ENCODE results near the gene DCBLD2.
A peak's percentile ranks its signal among the peaks of the same experiment; 100 is the strongest.
"Not testable (repeated sequence)": the region's sequence is repeated elsewhere in the genome, so short reads cannot be mapped to it uniquely, and the experiment has no call there.

Gene DCBLD2

DNA sequence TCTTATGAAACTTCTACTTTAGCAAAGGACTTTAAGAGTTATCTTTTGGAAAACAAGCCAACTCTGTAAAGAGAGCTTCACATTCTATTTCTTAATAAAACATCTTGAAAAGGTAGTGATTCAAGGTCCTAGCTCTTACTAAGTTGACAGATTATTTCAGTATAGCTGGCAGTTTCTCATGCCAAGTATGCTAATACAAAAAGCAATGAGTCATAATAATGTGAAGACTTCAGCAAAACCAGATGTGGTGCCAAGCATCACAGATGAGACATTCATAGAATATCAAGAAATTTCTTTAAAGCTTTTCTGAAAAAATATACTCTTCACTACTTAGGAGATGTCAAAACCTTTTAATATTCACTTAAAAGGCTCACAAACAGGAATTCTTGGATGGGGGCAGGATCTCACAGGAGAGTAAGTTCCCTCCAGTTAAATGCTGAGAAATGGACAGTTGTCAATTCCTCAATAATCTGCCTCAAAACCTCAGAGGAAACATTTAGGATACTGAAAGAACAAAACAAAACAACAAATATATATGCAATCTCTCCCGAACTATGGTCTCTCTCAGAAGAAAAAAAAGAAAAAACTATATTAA, 45.6 kb downstream of the DCBLD2 start:
- peak in 6 of 42 donors; percentile 10 to 58 (median 22) for DNase-seq
- intact Hi-C loops (cut with DNase I) = no loop called here

DNA sequence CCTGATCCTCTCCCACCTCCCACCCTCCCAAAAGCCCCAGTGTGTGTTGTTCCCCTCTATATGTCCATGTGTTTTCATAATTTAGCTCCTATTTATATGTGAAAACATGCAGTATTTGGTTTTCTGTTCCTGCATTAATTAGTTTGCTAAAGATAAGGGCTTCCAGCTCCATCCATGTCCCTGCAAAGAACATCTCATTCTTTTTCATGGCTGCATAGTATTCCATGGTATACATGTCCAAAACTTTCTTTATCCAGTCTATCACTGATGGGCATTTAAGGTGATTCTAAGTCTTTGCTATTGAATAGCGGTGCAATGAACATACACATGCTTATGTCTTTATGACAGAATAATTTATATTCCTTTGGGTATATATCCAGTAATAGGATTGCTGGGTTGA, 53.4 kb downstream of the DCBLD2 start:
- no peak for DNase-seq
- intact Hi-C loops (cut with DNase I) = no loop called here

GRCh38 chr3:98846101-98846500, 55.4 kb downstream of the DCBLD2 start:
- intact Hi-C loops (cut with DNase I) = no loop called here
- no peak for DNase-seq

GRCh38 chr3:98843266-98843959, 58.1 kb downstream of the DCBLD2 start:
- DNase-seq = no peak
- intact Hi-C loops (cut with DNase I) = no loop called here

DNA sequence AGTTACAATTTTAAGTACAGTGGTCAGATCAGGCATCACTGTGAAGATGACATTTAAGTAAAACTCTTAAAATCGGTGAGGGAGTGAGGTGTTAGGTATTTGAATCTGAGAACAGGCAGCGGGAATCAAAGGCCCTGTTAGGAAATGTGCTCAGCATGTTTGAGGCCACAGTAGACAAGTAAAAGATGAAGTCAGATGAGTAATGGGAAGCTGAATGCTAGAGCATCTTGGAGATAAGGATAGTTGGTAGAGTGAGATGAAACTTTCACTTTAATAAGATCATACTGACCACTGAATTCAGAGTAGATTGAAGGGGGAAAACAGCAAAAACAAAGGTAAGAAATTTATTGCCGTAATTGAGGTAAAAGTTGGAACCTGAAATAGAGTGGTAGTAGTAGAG, 61.6 kb downstream of the DCBLD2 start:
- DNase-seq = no peak
- intact Hi-C loops (cut with DNase I) = no loop called here

DNA sequence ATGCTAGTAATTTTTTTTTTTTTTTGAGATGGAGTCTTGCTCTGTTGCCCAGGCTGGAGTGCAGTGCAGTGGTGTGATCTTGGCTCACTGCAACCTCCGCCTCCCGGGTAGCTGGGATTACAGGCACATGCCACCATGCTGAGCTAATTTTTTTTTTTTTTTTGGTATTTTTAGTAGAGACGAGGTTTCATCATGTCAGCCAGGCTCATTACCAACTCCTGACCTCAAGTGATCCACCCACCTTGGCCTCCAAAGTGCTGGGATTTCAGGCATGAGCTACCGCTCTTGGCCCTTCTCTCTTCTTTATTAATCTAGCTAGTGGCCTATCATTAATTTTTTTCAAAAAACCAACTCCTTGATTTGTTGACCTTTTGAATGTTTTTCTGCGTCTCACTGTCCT, 70.4 kb downstream of the DCBLD2 start:
- intact Hi-C loops (cut with DNase I); DNase-seq: not testable (repeated sequence)

DNA sequence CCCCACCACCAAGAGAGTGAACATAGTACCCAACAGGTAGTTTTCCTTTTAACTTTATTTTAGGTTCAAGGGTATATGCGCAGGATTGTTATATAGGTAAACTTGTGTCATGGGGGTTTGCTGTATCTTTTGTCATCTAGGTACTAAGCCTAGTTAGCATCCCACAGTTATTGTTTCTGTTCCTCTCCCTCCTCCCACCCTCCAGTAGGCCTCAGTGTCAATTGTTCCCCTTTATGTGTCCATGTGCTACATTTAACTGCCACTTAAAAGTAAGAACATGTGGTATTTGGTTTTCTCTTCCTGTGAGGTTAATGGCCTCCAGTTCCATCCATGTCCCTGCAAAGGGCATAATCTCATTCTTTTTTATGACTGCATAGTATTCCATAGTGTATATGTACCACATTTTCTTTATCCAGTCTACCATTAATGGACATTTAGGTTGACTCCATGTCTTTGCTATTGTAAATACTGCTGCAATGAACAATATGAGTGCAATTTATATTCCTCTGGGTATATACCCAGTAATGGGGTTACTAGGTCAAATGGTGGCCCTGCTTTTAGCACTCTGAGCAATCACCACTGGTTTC, 72.2 kb downstream of the DCBLD2 start:
- no peak for DNase-seq
- intact Hi-C loops (cut with DNase I) = no loop called here

GRCh38 chr3:98827221-98827920, 74.1 kb downstream of the DCBLD2 start:
- DNase-seq = no peak
- intact Hi-C loops (cut with DNase I) = no loop called here

DNA sequence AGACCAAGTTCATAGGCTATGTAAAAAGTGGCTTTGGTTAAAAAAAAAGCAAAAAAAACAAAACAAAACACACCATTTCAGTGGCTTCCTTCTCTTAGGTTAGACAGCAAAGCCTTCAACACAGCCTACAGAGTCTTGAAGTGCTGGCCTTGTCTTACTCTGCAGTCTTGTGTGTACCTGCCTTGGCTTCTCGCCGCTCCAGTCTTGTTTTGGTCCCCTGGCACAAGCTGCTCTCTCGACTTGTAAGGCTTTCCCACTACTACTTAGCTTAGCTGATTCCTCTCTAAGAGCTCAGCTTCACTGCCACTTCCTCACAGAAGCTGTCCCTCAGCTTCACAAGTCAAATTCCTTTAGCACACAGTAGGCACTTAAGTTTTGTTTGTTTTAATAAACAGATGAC, 75.4 kb downstream of the DCBLD2 start:
- intact Hi-C loops (cut with DNase I) = no loop called here
- DNase-seq = no peak

DNA sequence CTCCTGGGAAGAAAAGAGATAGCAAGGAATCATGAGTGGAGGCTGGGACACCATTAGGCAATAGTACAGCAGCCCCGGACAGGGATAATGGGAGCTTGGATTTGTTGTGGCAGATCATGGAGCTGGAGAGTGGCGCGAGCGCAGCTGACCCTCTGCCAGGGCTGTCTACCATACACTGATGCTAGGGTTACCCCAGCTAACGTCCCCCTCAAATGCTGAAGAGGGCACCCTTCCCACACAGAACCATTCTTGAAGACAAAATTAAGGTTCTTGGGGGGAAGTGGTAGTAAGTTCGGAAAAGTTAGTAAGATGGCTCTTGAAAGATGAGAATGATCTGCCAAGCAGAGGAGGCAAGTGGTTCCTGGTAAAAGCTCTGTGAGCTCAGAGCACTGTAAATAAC, 77.2 kb downstream of the DCBLD2 start:
- no peak for DNase-seq
- intact Hi-C loops (cut with DNase I) = no loop called here

DNA sequence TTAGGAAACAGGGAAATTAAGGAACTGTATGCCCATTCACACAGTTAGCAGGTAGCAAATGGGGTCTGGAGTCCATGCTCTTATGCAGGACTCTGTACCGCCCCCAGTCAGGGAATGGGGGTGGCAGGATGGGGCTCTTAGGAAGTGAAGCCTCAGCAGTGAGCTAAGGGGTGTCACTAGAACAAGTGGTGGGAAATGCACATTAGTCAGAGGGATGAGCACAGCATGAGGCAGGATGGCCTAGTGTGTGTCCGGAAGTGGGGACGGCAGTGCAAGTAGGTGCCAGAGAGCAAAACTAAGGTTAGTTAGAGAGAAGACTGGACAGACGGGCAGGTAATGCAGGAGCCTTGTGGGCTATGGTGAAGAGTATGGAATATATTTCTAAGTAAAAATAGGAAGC, 77.7 kb downstream of the DCBLD2 start:
- intact Hi-C loops (cut with DNase I) = no loop called here
- DNase-seq = no peak

DNA sequence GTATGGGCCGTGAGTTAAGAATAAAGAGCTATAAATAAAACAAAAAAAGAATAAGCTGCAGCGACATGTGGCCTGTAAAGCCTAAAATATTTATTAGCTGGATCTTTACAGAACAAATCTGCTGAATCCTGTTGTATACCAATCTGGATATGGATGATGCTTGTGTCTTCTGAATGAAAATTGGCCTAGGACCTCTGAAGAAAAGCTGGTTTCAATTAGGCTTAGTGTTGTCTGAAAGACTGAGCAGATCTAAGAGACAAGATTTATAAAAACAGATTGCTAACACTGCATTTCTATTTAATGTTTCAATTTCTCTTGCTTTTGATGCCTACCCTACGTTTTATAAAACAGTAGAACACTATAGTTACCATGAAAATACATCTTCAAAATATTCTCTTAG, 80.4 kb downstream of the DCBLD2 start:
- no peak for DNase-seq
- intact Hi-C loops (cut with DNase I) = no loop called here

- intact Hi-C loops (cut with DNase I) = loop anchor here (2.0 to 10.0 kb wide), 3 partner anchors 87 to 217 kb away; partner anchors contain the start of gene DCBLD2
- no peak for DNase-seq
These were observed 83.9 kb downstream of the DCBLD2 start for GRCh38 chr3:98817547-98818041.

- intact Hi-C loops (cut with DNase I) = loop anchor here (10.0 kb wide), 1 partner anchor 90 kb away; the partner anchor contains the start of gene DCBLD2
- peak in 2 of 42 donors; percentile 43 to 46 for DNase-seq
These were observed 86.6 kb downstream of the DCBLD2 start for GRCh38 chr3:98814817-98815420.

- no peak for DNase-seq
- intact Hi-C loops (cut with DNase I) = loop anchor here (10.0 kb wide), 1 partner anchor 92 kb away; the partner anchor contains the start of gene DCBLD2
These were observed 88.6 kb downstream of the DCBLD2 start for GRCh38 chr3:98812851-98813374.

DNA sequence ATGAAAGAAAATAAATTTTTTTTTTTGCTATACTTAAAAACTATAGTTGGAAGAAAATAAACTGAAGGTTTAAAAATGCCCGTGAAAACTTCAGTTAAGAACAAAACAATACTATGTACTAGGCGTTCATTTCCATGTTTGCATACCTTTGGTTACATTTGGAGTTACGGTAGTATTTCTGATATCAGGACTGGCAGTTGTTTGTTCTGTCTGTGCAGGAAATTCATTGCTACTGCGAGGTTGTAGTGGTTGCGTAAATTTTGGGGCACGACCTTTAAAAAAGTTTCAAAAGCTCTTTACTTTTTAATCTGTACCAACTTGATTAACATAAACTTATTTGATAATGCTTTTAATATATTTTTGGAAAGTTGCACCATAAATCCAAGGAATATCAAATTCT, 90.4 kb downstream of the DCBLD2 start:
- intact Hi-C loops (cut with DNase I) = loop anchor here (10.0 kb wide), 1 partner anchor 94 kb away; the partner anchor contains the start of gene DCBLD2
- DNase-seq = no peak

GRCh38 chr3:98809557-98809956, 91.9 kb downstream of the DCBLD2 start:
- no peak for DNase-seq
- intact Hi-C loops (cut with DNase I) = no loop called here

- no peak for DNase-seq
- intact Hi-C loops (cut with DNase I) = no loop called here
These were observed 93.4 kb downstream of the DCBLD2 start for GRCh38 chr3:98808071-98808470.

- no peak for DNase-seq
- intact Hi-C loops (cut with DNase I) = no loop called here
These were observed 93.9 kb downstream of the DCBLD2 start for GRCh38 chr3:98807561-98807960.
